Measurements from ENCODE around the gene BDKRB2.
A peak's percentile ranks its signal among the peaks of the same experiment; 100 is the strongest.

Gene BDKRB2

GRCh38 chr14:96275177-96276112 is 70.8 kb downstream of the BDKRB2 start:
- Histone ChIP-seq H3K36me3 (ENCODE audit: insufficient read depth, low read length) (no peaks in the 10 kb centered on the region), H3K27ac (no peak overlapping the region), H3K4me3 (peak overlapping the region; percentile 34; the same call in 1 of the 2 replicates), H3K9me3 (ENCODE audit: low read depth, low read length) (no peaks in the 10 kb centered on the region; the same call in 1 of the 2 replicates), H3K9ac (ENCODE audit: insufficient read length) (no peak overlapping the region)
- no peak for TF ChIP-seq FOXP2 (optimal IDR thresholded peaks at IDR 0.05; ENCODE audit: control extremely low read depth, extremely low read length, insufficient read depth)
- no peak for TF ChIP-seq POLR2AphosphoS5 (IDR thresholded peaks at IDR 0.05; ENCODE audit: borderline replicate concordance, low read depth, low read length)
- TF ChIP-seq EZH2 (IDR thresholded peaks at IDR 0.05): no peak
- no peak for DNase-seq (ENCODE audit: low read depth, low spot score)

GRCh38 chr14:96277890-96278289 is 73.3 kb downstream of the BDKRB2 start:
- Histone ChIP-seq H3K9ac (ENCODE audit: insufficient read length) (no peak overlapping the region), H3K4me3 (no peak overlapping the region), H3K36me3 (ENCODE audit: insufficient read depth, low read length) (no peaks in the 10 kb centered on the region), H3K27ac (no peak overlapping the region), H3K9me3 (ENCODE audit: low read depth, low read length) (no peaks in the 10 kb centered on the region; the same call in 1 of the 2 replicates)
- DNase-seq (ENCODE audit: low read depth, low spot score): no peak
- TF ChIP-seq FOXP2 (optimal IDR thresholded peaks at IDR 0.05; ENCODE audit: control extremely low read depth, extremely low read length, insufficient read depth) (no peak), EZH2 (IDR thresholded peaks at IDR 0.05) (no peak), POLR2AphosphoS5 (IDR thresholded peaks at IDR 0.05; ENCODE audit: borderline replicate concordance, low read depth, low read length) (no peak)

GRCh38 chr14:96279564-96279963 is 74.9 kb downstream of the BDKRB2 start:
- Histone ChIP-seq H3K36me3 (ENCODE audit: insufficient read depth, low read length) (peaks cover 4% of the 10 kb centered on the region; the same call in 1 of the 2 replicates), H3K4me3 (no peak overlapping the region), H3K9ac (ENCODE audit: insufficient read length) (no peak overlapping the region), H3K9me3 (ENCODE audit: low read depth, low read length) (no peaks in the 10 kb centered on the region; the same call in 1 of the 2 replicates), H3K27ac (no peak overlapping the region)
- DNase-seq (ENCODE audit: low read depth, low spot score): no peak
- TF ChIP-seq FOXP2 (optimal IDR thresholded peaks at IDR 0.05; ENCODE audit: control extremely low read depth, extremely low read length, insufficient read depth) (no peak), POLR2AphosphoS5 (IDR thresholded peaks at IDR 0.05; ENCODE audit: borderline replicate concordance, low read depth, low read length) (no peak), EZH2 (IDR thresholded peaks at IDR 0.05) (no peak)

GRCh38 chr14:96280104-96280503 is 75.5 kb downstream of the BDKRB2 start:
- Histone ChIP-seq H3K36me3 (ENCODE audit: insufficient read depth, low read length) (peaks cover 4% of the 10 kb centered on the region; the same call in 1 of the 2 replicates), H3K27ac (no peak overlapping the region), H3K9ac (ENCODE audit: insufficient read length) (no peak overlapping the region), H3K4me3 (no peak overlapping the region), H3K9me3 (ENCODE audit: low read depth, low read length) (no peaks in the 10 kb centered on the region; the same call in 1 of the 2 replicates)
- no peak for DNase-seq (ENCODE audit: low read depth, low spot score)
- TF ChIP-seq EZH2 (IDR thresholded peaks at IDR 0.05): no peak
- TF ChIP-seq FOXP2 (optimal IDR thresholded peaks at IDR 0.05; ENCODE audit: control extremely low read depth, extremely low read length, insufficient read depth): no peak
- TF ChIP-seq POLR2AphosphoS5 (IDR thresholded peaks at IDR 0.05; ENCODE audit: borderline replicate concordance, low read depth, low read length): no peak

GRCh38 chr14:96281486-96281885 is 76.8 kb downstream of the BDKRB2 start:
- TF ChIP-seq POLR2AphosphoS5 (IDR thresholded peaks at IDR 0.05; ENCODE audit: borderline replicate concordance, low read depth, low read length) (no peak), EZH2 (IDR thresholded peaks at IDR 0.05) (no peak), FOXP2 (optimal IDR thresholded peaks at IDR 0.05; ENCODE audit: control extremely low read depth, extremely low read length, insufficient read depth) (no peak)
- Histone ChIP-seq H3K9me3 (ENCODE audit: low read depth, low read length) (no peaks in the 10 kb centered on the region; the same call in 1 of the 2 replicates), H3K9ac (ENCODE audit: insufficient read length) (no peak overlapping the region), H3K4me3 (no peak overlapping the region), H3K36me3 (ENCODE audit: insufficient read depth, low read length) (peaks cover 11% of the 10 kb centered on the region; the same call in 1 of the 2 replicates), H3K27ac (no peak overlapping the region)
- no peak for DNase-seq (ENCODE audit: low read depth, low spot score)

GRCh38 chr14:96284008-96284407 is 79.4 kb downstream of the BDKRB2 start:
- Histone ChIP-seq H3K9me3 (ENCODE audit: low read depth, low read length) (no peaks in the 10 kb centered on the region), H3K9ac (ENCODE audit: insufficient read length) (no peak overlapping the region), H3K4me3 (no peak overlapping the region), H3K36me3 (ENCODE audit: insufficient read depth, low read length) (peaks cover 11% of the 10 kb centered on the region; the same call in 1 of the 2 replicates), H3K27ac (no peak overlapping the region)
- DNase-seq (ENCODE audit: low read depth, low spot score): no peak
- no peak for TF ChIP-seq FOXP2 (optimal IDR thresholded peaks at IDR 0.05; ENCODE audit: control extremely low read depth, extremely low read length, insufficient read depth)
- no peak for TF ChIP-seq POLR2AphosphoS5 (IDR thresholded peaks at IDR 0.05; ENCODE audit: borderline replicate concordance, low read depth, low read length)
- TF ChIP-seq EZH2 (IDR thresholded peaks at IDR 0.05): no peak

- Histone ChIP-seq H3K4me3 (no peak overlapping the region), H3K9me3 (ENCODE audit: low read depth, low read length) (no peaks in the 10 kb centered on the region), H3K36me3 (ENCODE audit: insufficient read depth, low read length) (peaks cover 13% of the 10 kb centered on the region; the same call in 1 of the 2 replicates), H3K9ac (ENCODE audit: insufficient read length) (no peak overlapping the region), H3K27ac (no peak overlapping the region)
- no peak for DNase-seq (ENCODE audit: low read depth, low spot score)
- TF ChIP-seq POLR2AphosphoS5 (IDR thresholded peaks at IDR 0.05; ENCODE audit: borderline replicate concordance, low read depth, low read length): no peak
- no peak for TF ChIP-seq FOXP2 (optimal IDR thresholded peaks at IDR 0.05; ENCODE audit: control extremely low read depth, extremely low read length, insufficient read depth)
- TF ChIP-seq EZH2 (IDR thresholded peaks at IDR 0.05): no peak
Measured at GRCh38 chr14:96284430-96284829, 79.8 kb downstream of the BDKRB2 start.

GRCh38 chr14:96285667-96286066 is 81.0 kb downstream of the BDKRB2 start:
- H3K4me3 ChIP-seq: no peak overlapping the region
- no peak overlapping the region for H3K27ac ChIP-seq
- H3K36me3 ChIP-seq (ENCODE audit: insufficient read depth, low read length): peaks cover 25% of the 10 kb centered on the region
- H3K9ac ChIP-seq (ENCODE audit: insufficient read length): no peak overlapping the region
- no peak for TF ChIP-seq FOXP2 (optimal IDR thresholded peaks at IDR 0.05; ENCODE audit: control extremely low read depth, extremely low read length, insufficient read depth)
- no peak for TF ChIP-seq EZH2 (IDR thresholded peaks at IDR 0.05)
- no peak for TF ChIP-seq POLR2AphosphoS5 (IDR thresholded peaks at IDR 0.05; ENCODE audit: borderline replicate concordance, low read depth, low read length)
- no peak for DNase-seq (ENCODE audit: low read depth, low spot score)
- no peaks in the 10 kb centered on the region for H3K9me3 ChIP-seq (ENCODE audit: low read depth, low read length)
